Lung microvascular endothelial cell (primary cell): Measurements from ENCODE around the gene S100A13. TPM values are rescaled to one million over a fixed set of nuclear protein-coding genes. Genes with fewer than 3 reads are reported as not detected.

ENCODE experiments used
- DNase-seq, 2 donors: peaks; one replicate each; pipeline versions ENCODE4 v3.0.0 to v3.0.0-alpha.2; 2010; ENCODE audit warnings: low read depth in 2 of 2
- total RNA-seq: library from RNA; depleted of rRNA; stranded (reverse); fragments of >200 nt; gene quantifications from 2 replicates; pipeline ENCODE4 v1.2.1, GENCODE V29; 2014

The S100A13 gene
- total RNA-seq, 1 donor from 2014 or later = 89.7 TPM

DNA sequence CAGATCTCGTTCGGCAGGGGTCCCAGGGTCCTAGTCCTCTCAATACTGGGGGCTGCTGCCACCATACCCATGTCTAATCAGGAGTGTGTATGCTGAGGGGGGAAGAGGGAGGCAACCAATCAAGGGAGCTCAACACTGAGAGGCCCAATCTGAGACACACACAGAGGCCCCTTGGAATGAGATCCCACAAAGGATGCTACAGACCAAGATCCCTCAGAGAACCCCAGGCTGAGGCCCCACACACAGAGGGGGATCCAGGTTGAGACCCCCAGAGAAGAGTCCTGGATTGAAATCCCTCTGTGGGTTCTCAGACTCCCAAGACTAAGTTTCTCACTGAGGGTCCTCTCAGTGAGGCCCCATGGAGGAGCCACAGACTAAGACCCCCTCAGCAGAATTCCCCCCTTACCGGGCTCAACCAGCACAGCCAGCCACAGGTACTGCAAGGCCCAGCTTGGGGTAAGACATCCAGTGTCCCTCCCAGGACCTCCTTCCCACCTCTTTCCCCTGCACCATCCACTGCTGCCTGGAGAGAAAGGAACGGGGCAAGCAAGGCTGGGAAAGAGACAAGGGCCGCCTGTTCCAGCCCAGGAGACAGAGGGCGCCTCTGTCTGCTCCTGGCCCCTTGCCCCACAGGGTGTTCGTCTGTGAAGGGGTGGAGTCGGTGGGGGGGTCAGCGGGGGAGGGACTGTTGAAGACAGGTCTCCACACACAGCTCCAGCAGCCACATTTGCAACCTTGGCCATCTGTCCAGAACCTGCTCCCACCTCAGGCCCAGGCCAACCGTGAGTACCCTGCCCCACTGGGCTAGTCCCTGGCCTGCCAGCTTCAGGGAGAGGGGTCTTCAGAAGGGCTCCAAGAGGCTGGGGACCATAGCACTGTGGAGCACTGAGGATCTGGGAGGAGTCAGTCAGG, 666 bp upstream of the S100A13 start, which contains the start of gene S100A1:
Gene S100A1 (plus strand): TSS at position 720 of the 912 bp plus-strand sequence. CDS start 2,088 bp downstream, outside the sequence.
- no peak for DNase-seq

- no peak for DNase-seq
Observed at GRCh38 chr1:153626477-153626903, 815 bp downstream of the S100A13 start.

- DNase-seq = no peak
Observed at GRCh38 chr1:153624965-153625611, 2.2 kb downstream of the S100A13 start.

DNA sequence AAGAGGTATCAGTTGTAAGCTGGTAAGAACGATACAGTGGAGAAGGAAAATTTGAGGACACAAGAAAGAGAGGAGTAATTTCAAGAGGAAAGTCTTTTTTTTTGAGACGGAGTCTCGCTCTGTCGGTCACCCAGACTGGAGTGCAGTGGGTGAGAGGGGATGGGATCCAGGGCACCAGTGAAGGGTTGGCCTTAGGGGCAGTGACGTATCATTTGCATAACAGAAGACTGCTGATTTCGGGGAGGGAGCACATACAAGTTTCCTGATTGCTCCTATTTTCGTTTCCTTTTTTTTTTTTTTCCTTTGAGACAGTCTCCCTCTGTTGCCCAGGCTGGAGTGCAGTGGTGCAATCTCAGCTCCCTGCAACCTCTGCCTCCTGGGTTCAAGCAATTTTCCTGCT, 4.2 kb downstream of the S100A13 start:
- DNase-seq = no peak

- DNase-seq = no peak
Observed at GRCh38 chr1:153619171-153619570, 8.1 kb downstream of the S100A13 start.

GRCh38 chr1:153617663-153618062, 9.6 kb downstream of the S100A13 start:
- DNase-seq = peak in 1 of 2 donors; percentile 77

DNA sequence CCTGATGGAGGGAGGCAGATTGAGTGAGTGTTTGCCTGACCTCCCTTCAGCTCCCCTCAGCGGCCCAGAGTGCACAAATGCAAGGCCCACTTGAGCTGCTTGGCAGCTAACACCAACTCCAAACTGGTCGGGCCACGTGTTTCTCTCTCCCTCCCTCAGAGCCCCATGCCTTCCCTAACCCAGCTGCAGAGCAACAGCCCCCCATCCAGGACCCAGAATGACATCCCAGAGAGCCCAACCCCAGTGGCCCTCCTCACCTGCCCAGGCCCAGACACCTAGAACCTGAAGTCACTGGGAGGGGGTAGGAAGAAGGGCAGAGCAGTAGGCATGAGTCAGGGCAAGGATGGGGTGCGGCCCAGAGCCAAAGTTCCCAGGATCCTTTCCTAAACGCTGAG, 10.4 kb downstream of the S100A13 start:
- no peak for DNase-seq

GRCh38 chr1:153616144-153616916, 11.0 kb downstream of the S100A13 start, which contains the start of gene S100A14:
TSS of gene S100A14 (minus strand) at chr1:153616325. CDS start at chr1:153615858, 467 bp downstream.
- peak in 1 of 2 donors; percentile 39 for DNase-seq

DNA sequence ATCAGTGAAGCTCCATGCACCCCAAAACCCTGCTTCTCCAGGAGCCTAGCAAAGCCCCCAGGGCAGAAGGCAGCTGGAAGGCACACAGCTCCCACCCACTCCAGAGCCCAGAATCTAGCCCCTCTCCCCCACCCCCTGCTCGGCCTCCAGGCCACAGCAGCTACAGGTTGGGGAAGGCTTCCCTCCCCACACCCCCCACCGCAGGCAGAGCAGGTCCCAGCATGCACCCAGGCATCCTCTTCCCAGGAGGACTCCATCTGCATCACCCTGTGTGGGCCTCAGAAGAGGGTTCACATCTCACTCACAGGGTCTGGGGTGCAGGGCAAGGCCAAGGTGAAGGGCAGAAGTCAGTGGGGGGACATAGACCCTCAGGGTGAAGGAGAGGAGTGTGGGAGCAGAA, 11.9 kb downstream of the S100A13 start:
- DNase-seq = no peak

DNA sequence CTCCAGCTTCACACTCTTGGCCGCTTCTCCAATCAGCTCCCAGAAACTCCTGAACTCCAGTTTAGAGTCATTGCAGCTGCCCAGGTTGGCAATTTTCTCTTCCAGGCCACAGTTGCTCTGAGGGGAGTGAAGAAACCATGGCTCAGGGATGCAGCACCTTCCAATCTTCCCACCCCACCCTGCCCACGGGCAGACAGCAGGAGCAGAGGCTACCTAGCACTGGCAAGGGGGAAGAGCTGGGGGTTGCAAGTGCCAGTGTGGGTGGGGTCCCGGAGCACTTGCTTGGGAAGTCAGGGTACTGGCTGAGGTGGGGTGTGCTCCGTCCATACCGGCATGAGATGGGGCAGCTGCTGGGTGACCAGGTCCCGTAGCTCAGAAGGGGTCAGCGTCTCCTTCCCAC, 12.4 kb downstream of the S100A13 start:
- no peak for DNase-seq

DNA sequence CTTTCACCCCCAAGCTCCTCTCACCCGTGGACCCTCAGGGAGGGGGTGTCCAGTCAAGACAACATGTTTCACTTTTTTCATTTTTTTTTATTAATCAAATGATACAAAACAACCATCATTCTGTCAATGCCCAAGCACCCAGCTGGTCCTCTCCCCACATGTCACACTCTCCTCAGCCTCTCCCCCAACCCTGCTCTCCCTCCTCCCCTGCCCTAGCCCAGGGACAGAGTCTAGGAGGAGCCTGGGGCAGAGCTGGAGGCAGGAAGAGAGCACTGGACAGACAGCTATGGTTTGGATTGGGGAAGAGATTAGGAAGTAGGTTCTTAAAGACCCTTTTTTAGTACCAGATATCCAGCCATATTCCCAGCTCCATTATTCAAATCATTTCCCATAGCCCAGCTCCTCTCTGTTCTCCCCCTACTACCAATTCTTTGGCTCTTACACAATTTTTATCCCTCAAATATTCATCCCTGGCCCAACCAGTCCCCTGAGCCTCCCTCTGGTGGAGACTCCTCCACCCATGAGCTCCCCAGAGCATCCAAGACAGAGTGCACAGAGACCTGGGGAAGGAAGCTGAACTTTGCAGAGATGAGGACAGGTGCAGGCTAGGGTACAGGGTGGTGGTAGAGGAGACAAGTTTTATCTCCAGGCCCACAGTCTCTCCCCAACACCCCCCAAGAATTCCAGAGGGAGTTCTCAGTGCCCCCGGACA, 13.0 kb downstream of the S100A13 start:
- no peak for DNase-seq

GRCh38 chr1:153613406-153613805, 13.9 kb downstream of the S100A13 start:
- DNase-seq = no peak

DNA sequence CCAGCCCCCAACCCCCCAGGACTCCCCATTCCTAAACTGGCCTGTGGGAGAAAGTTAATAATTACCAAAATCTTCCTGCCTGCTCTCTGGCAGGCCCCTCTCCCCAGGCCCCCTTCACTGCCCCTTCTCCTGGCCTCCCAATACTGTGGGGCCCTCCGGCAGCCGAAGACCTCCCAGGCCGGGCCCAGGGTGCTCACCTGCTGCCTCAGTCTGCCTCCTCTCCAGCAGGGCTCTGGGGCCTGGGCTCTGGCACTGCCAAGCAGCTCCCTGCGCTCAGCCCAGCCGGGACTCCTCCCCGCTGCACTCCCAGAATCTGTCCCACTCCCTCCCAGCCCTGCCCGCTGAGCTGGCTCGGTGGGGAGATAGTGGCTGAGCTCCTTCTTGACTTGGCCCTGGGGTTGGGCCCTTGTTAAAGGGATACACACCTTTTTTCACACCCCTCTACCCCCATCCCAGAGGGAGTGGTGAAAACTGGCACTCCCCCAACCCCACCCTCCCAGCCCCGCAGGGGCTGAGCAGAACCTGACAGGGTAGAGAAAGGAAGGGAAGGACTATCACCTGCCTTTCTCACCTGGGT, 14.5 kb downstream of the S100A13 start, which contains the start of gene S100A16:
Gene S100A16 (minus strand): TSS at position 383 of the 577 bp plus-strand sequence. CDS start 4,986 bp downstream, outside the sequence.
- peak in 1 of 2 donors; percentile 52 for DNase-seq

- no peak for DNase-seq
Observed at GRCh38 chr1:153612111-153612754, 15.1 kb downstream of the S100A13 start.

GRCh38 chr1:153611356-153611755, 15.9 kb downstream of the S100A13 start:
- no peak for DNase-seq

DNA sequence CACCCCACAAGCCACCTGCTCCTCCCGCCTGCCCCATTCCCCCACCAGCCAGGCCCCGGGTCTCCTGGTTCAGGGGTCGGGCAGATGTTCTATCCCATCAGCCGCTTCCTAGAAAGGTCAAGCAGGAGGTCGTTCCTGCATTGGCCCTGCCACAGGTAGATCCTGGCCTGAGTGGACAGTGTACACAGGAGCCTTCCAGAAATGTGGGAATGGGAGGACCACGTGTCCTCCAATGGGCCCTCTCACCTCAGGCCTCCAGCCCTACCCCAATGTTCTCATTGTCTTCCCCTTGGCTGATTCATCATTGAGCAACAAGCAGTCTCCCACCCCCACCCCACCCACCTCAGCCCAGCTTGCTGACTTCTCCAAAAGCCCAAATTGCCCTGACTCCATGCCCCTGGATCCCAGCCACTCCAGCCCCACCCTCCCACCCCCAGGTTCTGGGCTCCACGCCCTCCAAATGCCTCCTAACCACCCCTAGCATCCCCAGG, 16.4 kb downstream of the S100A13 start:
- peak in 1 of 2 donors; percentile 31 for DNase-seq

DNA sequence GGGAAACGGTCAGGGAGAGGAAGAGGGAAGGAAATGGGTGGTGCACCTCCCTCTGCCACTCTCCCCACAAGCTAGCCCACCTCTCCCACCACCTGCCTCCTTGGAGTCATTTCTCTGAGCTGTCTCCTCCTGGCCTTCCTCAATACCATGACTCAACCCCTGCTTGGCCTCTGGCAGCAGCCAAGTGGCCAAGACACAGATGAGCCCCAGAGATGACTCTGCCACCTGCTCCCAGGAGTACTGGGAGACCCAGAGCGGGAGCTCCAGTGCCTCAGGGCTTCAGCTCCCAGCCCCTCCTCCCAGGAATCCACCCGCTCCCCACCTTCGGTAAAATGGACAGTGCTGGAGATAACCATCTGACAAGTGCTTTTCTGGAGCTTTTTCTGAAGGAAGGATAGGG, 17.0 kb downstream of the S100A13 start:
- DNase-seq = peak in 1 of 2 donors; percentile 71

- DNase-seq = peak in 1 of 2 donors; percentile 34
Observed at GRCh38 chr1:153609585-153609907, 17.8 kb downstream of the S100A13 start.

GRCh38 chr1:153608742-153609584, 18.3 kb downstream of the S100A13 start:
- peak; percentile 99 for DNase-seq
